Esophagus muscularis mucosa (tissue), 4 donors: ENCODE results near the gene PPP1CA.

ENCODE experiments used
- CTCF ChIP-seq, 3 experiments: fragments of 200-600 bp in 2 of 3; fragments of 450-650 bp in 1 of 3; sonication (generic) in 2 of 3; IDR thresholded peaks; one replicate each; pipeline ENCODE4 v1.5.1; 2017 to 2019; ENCODE audit warnings: antibody characterized with exemption in 3 of 3, mild to moderate bottlenecking in 2 of 3, moderate library complexity in 1 of 3
- EP300 ChIP-seq: sonication (generic); formaldehyde crosslinking; IDR thresholded peaks from one replicate; pipeline ENCODE4 v1.6.1; 2017; ENCODE audit warnings: antibody characterized with exemption
- POLR2A ChIP-seq: fragments of 450-650 bp; IDR thresholded peaks from one replicate; pipeline ENCODE4 v1.6.1; 2017; ENCODE audit warnings: antibody characterized with exemption, moderate library complexity, mild to moderate bottlenecking, low read depth
- POLR2AphosphoS5 ChIP-seq, 2 donors: sonication (generic); formaldehyde crosslinking; IDR thresholded peaks; one replicate each; pipeline ENCODE4 v1.6.1; 2017; ENCODE audit warnings: antibody characterized with exemption in 2 of 2

- no peak for TF ChIP-seq CTCF (IDR thresholded peaks at IDR 0.05)
- TF ChIP-seq EP300: no peak
- TF ChIP-seq POLR2A: no peak
- no peak for TF ChIP-seq POLR2AphosphoS5 (IDR thresholded peaks at IDR 0.05)
Observed at GRCh38 chr11:67450796-67451657, 49.4 kb upstream of the PPP1CA start.
